CD1c-positive myeloid dendritic cell (primary cell): ENCODE measurements around the gene FIZ1.
"Not testable (repeated sequence)": the region's sequence is repeated elsewhere in the genome, so short reads cannot be mapped to it uniquely, and the experiment has no call there.

Experiments used
- DNase-seq: peaks from one replicate; pipeline ENCODE4 v3.0.0-alpha.2; 2016; ENCODE audit errors: extremely low spot score

Gene FIZ1

GRCh38 chr19:55576746-55577145 is 22.6 kb downstream of the FIZ1 start:
- no peak for DNase-seq

DNA sequence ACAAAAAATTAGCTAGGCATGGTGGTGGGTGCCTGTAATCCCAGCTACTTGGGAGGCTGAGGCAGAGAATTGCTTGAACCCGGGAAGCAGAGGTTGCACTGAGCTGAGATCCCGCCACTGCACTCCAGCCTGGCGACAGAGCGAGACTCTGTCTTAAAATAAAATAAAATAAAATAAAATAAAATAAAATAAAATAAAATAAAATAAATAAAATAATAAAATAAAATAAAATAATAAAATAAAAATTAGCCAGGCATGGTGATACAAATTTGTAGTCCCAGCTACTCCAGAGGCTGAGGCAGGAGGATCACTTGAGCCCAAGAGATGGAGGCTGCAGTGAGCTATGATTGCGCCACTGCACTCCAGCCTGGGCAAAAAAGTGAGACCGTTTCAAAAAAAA is 25.4 kb downstream of the FIZ1 start:
- not testable (repeated sequence) for DNase-seq

GRCh38 chr19:55569477-55569876 is 29.8 kb downstream of the FIZ1 start:
- not testable (repeated sequence) for DNase-seq

DNA sequence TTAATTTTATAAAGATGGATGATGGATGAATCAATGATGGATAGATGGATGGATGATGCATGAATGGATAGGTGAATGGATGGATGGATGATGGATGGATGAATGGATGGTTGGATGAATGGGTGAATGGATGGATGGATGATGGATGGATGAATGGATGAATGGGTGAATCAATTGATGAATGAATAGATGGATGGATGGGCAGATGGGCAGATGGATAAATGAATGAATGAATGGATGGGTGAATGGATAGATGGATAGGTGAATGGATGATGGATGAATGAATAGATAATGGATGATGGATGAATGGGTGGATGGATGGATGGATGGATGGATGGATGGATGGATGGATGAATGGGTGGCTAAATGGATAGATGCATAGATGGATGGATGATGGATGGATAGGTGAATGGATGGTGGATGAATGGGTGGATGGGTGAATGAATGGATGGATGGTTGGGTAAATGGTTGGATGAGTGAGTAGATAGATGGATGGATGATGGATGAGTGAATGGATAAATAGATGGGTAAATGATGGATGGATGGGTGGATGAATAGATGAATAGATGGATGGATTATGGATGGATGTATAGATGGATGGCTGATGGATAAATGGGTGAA is 31.5 kb downstream of the FIZ1 start:
- DNase-seq, result no peak

DNA sequence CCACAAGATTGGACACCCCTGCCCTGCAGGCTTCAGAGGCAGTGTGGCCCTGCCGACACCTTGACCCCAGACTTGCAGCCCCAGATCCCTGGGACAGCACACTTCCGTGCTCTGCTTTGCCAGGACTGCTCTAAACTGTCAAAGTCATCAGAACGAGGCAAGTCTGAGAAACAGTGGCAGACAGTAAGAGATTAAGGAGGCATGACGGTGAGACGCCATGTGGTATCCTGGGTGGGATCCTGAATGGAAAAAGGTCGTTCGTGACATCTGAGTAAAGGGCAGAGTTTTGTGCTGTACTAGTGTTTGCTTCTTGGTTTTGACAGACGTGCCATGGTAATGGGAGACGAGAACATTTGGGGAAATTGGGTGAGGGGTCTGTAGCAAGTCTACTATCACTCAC is 32.5 kb downstream of the FIZ1 start:
- DNase-seq, result no peak

DNA sequence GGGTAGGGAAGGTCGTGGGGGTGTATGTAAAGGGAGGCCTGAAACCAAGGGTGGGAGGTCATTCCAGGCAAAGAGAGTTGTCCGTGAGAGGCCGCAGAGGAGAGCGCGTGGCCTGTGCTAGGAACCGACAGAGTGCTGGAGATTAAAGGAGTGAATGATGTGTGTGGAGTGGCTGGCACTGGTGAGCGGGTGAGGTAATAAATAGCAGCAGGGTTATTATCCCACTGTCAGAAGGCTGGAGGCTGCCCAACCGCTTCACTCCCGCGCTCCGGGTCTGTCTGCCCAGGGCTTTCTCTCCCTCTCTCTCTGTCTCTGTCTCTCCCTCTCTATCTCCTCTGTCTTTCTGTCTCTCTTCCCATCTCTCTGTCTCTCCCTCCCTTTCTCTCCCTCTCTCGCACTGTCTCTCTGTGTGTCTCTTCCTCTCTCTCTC is 36.0 kb downstream of the FIZ1 start:
- no peak for DNase-seq

DNA sequence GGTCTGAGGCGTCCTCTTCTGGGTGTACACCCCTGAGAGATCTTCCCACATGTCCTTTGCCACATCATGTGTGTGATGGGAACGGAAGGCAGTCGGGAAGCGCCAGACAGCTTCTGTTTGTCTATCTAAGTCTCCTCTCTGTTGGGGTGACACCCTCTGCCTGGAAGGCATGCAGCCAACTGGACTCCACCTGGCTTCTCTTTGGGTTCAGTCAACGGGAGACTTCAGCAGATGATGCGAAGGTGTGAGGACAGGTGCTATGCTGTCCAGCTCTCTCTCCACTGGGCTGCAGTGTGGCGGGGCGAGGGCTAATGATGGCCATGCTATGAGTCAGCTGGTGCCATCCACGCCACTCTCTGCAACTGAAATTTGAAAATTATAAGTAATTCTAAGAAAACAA is 39.6 kb downstream of the FIZ1 start:
- no peak for DNase-seq

DNA sequence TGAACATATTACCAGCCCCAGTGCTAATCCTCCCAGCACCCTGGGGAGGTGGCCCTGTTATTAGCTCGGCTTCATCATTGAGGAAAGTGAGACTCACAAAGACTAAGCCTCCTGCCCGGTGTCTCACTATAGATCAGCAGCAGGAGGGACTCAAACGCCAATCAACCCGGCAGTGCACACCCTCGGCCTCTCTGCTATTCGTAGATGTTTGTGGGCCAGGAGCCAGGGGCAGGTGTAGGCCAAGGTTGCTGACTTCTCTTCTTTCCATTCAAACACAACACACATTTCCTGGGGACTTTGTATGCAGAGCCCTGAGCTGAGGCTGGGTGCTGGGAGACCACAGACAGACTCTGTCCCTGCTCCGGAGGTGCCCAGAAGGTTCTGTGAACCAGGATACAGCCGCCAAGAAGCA is 44.6 kb downstream of the FIZ1 start:
- DNase-seq, result no peak

DNA sequence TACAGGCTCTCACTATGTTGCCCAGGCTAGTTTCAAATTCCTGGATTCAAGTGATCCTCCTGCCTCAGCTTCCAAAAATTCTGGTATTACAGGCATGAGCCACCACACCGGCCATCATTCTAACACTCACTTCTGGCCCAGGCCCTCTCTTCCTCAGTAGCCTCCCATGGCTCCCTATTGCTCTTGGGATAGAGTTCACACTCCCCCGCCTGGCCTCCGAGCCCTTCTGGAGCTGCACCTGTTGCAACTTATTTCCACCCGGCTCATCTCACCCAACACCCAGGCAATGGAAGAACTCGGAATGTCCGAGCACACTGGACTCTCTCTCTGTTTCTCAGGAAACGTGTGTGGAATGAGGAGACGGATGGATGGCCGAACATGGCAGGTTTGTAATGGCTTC is 45.0 kb downstream of the FIZ1 start:
- DNase-seq, result no peak

- DNase-seq, result no peak
Observed at GRCh38 chr19:55553217-55554182, 45.8 kb downstream of the FIZ1 start.

DNA sequence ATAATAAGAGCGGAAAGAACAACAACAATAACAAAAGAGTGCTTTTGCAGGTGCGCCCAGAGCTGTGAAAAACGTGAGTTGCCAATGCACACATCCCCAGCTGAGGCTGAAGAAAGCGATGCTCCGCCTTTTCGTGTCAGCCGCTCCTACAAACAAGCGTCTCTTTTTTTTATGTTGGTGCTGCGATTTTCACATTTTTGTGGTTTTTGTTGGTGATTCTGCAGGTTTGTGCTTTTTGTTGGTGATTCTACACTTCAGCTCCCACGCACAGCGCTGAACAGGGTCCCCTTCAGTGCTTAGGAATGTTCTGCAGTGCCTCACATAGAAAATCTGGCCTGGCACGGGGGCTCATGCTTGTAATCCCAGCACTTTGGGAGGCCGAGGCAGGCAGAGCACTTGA is 46.7 kb downstream of the FIZ1 start:
- no peak for DNase-seq

GRCh38 chr19:55552206-55552605 is 47.1 kb downstream of the FIZ1 start:
- DNase-seq, result no peak

- no peak for DNase-seq
Observed at GRCh38 chr19:55550321-55550650, 49.0 kb downstream of the FIZ1 start.

GRCh38 chr19:55549500-55550320 is 49.6 kb downstream of the FIZ1 start:
- no peak for DNase-seq

DNA sequence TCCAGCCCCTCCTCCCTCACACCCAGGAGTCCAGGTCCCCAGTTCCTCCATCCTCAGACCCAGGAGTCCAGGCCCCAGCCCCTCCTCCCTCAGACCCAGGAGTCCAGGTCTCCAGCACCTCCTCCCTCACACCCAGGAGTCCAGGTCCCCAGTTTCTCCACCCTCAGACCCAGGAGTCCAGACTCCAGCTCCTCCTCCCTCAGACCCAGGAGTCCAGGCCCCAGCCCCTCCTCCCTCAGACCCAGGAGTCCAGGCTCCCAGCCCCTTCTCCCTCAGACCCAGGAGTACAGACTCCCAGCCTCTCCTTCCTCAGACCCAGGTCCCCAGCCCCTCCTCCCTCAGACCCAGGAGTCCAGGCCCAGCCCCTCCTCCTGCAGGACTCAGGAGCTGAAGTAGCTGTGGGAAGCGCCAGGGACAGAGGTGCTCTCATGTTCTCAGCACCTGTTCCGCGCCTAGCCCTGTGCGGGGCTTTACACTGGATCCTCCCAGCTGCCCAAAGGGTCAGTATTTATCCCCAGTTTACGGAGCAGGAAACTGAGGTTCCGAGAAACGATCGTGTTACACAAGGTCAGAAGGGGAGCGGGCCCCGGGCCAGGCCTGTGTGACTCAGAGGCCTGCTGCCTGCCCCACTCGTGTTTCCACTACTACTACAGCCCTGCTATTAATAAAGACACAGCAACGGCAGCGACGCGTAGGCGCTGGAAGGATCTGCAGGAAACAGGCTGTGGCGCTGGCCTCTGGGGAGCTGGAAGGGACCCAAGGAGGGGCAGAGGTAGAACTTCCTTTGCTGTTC is 52.3 kb downstream of the FIZ1 start:
- peak; percentile 78 for DNase-seq

- DNase-seq, result no peak
Observed at GRCh38 chr19:55546011-55546410, 53.3 kb downstream of the FIZ1 start.

- no peak for DNase-seq
Observed at GRCh38 chr19:55545443-55545842, 53.9 kb downstream of the FIZ1 start, which contains the start of gene SBK3. SBK3 (minus strand) TSS chr19:55545543; CDS start chr19:55545543, 0 bp downstream.

- no peak for DNase-seq
Observed at GRCh38 chr19:55544776-55545439, 54.4 kb downstream of the FIZ1 start.

DNA sequence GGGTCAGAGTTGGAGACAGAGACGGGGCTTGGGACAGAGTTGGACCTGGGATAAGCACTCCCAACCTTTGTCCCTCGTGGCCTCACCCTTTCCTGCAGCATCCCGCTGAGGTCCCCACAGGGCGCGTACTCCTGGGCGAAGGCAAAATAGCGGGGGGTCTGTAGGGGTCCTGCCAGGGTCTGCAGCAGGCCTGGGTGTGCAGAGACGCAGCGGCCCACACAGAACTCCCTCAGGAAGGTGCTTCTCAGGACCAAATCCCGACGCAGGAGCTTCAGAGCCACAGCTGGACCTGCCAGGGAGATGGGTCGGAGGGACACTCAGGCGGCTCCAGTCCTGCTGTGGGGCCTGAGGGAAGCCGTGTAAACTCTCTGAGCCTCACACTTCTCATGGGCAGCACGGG is 55.3 kb downstream of the FIZ1 start:
- DNase-seq, result no peak

DNA sequence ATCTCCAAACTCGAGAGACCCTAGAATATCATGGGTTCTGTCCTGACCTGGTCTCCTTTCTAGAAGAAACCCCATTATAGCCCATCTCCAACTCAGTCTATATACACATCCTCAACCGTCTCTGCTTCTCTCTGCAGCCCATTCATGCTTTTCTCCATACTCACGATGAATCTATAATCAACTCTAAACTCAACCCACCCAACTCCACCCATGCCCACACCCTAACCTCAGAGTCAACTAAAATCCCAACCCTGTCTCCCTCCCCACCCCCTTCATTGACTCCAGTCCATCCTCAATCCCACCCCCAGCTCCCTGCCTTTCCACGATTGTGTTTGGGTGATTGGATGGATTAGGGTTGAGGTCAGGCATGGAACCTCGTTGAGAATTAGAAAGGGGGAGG is 55.8 kb downstream of the FIZ1 start:
- DNase-seq, result no peak

- no peak for DNase-seq
Observed at GRCh38 chr19:55542292-55542855, 56.9 kb downstream of the FIZ1 start.
